ENCODE measurements around the gene GCLM.
"Not testable (repeated sequence)": the region's sequence is repeated elsewhere in the genome, so short reads cannot be mapped to it uniquely, and the experiment has no call there.

Gene GCLM

GRCh38 chr1:93909146-93910050 is at the start of gene GCLM:
GCLM (minus strand) TSS chr1:93909430; CDS start chr1:93909163, 267 bp downstream.
- DNase-seq (ENCODE audit: low spot score) = peak; percentile 96
- FAIRE-seq = no peak

- DNase-seq (ENCODE audit: low spot score) (no peak), FAIRE-seq (no peak)
Observed at GRCh38 chr1:93958726-93959100, 49.5 kb upstream of the GCLM start.

- DNase-seq (ENCODE audit: low spot score) = no peak
- no peak for FAIRE-seq
Observed at GRCh38 chr1:93958032-93958725, 48.9 kb upstream of the GCLM start.

GRCh38 chr1:93955765-93956164 is 46.5 kb upstream of the GCLM start:
- no peak for FAIRE-seq
- DNase-seq (ENCODE audit: low spot score) = no peak

- not testable (repeated sequence) for DNase-seq (ENCODE audit: low spot score); FAIRE-seq
Observed at GRCh38 chr1:93947002-93947686, 37.9 kb upstream of the GCLM start.

- DNase-seq (ENCODE audit: low spot score) (no peak), FAIRE-seq (no peak)
Observed at GRCh38 chr1:93938461-93939145, 29.4 kb upstream of the GCLM start.

GRCh38 chr1:93937997-93938396 is 28.8 kb upstream of the GCLM start:
- DNase-seq (ENCODE audit: low spot score) (no peak), FAIRE-seq (no peak)

- DNase-seq (ENCODE audit: low spot score) = no peak
- FAIRE-seq = no peak
Observed at GRCh38 chr1:93925206-93925605, 16.0 kb upstream of the GCLM start.

- DNase-seq (ENCODE audit: low spot score) (no peak), FAIRE-seq (no peak)
Observed at GRCh38 chr1:93919780-93920179, 10.6 kb upstream of the GCLM start.

GRCh38 chr1:93917302-93917701 is 8.1 kb upstream of the GCLM start:
- FAIRE-seq = no peak
- DNase-seq (ENCODE audit: low spot score) = no peak

- DNase-seq (ENCODE audit: low spot score); FAIRE-seq: not testable (repeated sequence)
Observed at GRCh38 chr1:93910880-93911279, 1.6 kb upstream of the GCLM start.

GRCh38 chr1:93910305-93910704 is 1.1 kb upstream of the GCLM start:
- no peak for FAIRE-seq
- DNase-seq (ENCODE audit: low spot score) = no peak

GRCh38 chr1:93908394-93909145 is 660 bp downstream of the GCLM start:
- no peak for FAIRE-seq
- DNase-seq (ENCODE audit: low spot score) = peak; percentile 18

- DNase-seq (ENCODE audit: low spot score) (peak; percentile 49), FAIRE-seq (peak; percentile 63)
Observed at GRCh38 chr1:93907718-93908117, 1.5 kb downstream of the GCLM start.

GRCh38 chr1:93906480-93906879 is 2.8 kb downstream of the GCLM start:
- FAIRE-seq (no peak), DNase-seq (ENCODE audit: low spot score) (no peak)

- FAIRE-seq = no peak
Observed at GRCh38 chr1:93905734-93906133, 3.5 kb downstream of the GCLM start.

GRCh38 chr1:93905051-93905450 is 4.2 kb downstream of the GCLM start:
- FAIRE-seq (no peak), DNase-seq (ENCODE audit: low spot score) (no peak)

More at GRCh38 chr1:93905734-93906133, 3.5 kb downstream of the GCLM start:
- DNase-seq (ENCODE audit: low spot score) = no peak

GRCh38 chr1:93904228-93904627 is 5.0 kb downstream of the GCLM start:
- no peak for FAIRE-seq
- no peak for DNase-seq (ENCODE audit: low spot score)

- FAIRE-seq (no peak), DNase-seq (ENCODE audit: low spot score) (no peak)
Observed at GRCh38 chr1:93900723-93901504, 8.3 kb downstream of the GCLM start.
